Measurements from ENCODE around the gene TAF12.
"Not testable (repeated sequence)": the region's sequence is repeated elsewhere in the genome, so short reads cannot be mapped to it uniquely, and the experiment has no call there.

The TAF12 gene

GRCh38 chr1:28675924-28676257 lies 33.0 kb upstream of the TAF12 start:
- Histone ChIP-seq H3K79me2 (no peaks in the 10 kb centered on the region), H2AFZ (no peak overlapping the region), H3K9ac (no peak overlapping the region), H3K36me3 (ENCODE audit: control insufficient read depth, insufficient read depth, low read length) (no peaks in the 10 kb centered on the region), H3K27ac (no peak overlapping the region), H3K4me2 (ENCODE audit: low read length) (peak overlapping the region; percentile 14), H3K4me1 (no peaks in the 10 kb centered on the region), H3K4me3 (ENCODE audit: low read depth, low read length) (peak overlapping the region; percentile 40), H3K9me3 (ENCODE audit: control insufficient read depth, low read length) (no peaks in the 10 kb centered on the region), H3K27me3 (ENCODE audit: control insufficient read depth, insufficient read depth, low read length) (no peaks in the 10 kb centered on the region)
- no peak for TF ChIP-seq CTCF (IDR thresholded peaks at IDR 0.05)

GRCh38 chr1:28672971-28673370 lies 30.1 kb upstream of the TAF12 start:
- H3K4me2 ChIP-seq (ENCODE audit: low read length); H3K27ac ChIP-seq; H3K4me3 ChIP-seq (ENCODE audit: low read depth, low read length); H3K36me3 ChIP-seq (ENCODE audit: control insufficient read depth, insufficient read depth, low read length); H3K4me1 ChIP-seq; H2AFZ ChIP-seq; H3K27me3 ChIP-seq (ENCODE audit: control insufficient read depth, insufficient read depth, low read length); H3K79me2 ChIP-seq; H3K9ac ChIP-seq; H3K9me3 ChIP-seq (ENCODE audit: control insufficient read depth, low read length): not testable (repeated sequence)

GRCh38 chr1:28671254-28671780 lies 28.4 kb upstream of the TAF12 start:
- no peak overlapping the region for H3K27ac ChIP-seq
- no peak overlapping the region for H3K4me2 ChIP-seq (ENCODE audit: low read length)
- H3K4me1 ChIP-seq, result no peaks in the 10 kb centered on the region
- no peak overlapping the region for H3K4me3 ChIP-seq (ENCODE audit: low read depth, low read length)
- no peak overlapping the region for H2AFZ ChIP-seq
- H3K27me3 ChIP-seq (ENCODE audit: control insufficient read depth, insufficient read depth, low read length), result no peaks in the 10 kb centered on the region
- H3K9ac ChIP-seq, result no peak overlapping the region
- no peaks in the 10 kb centered on the region for H3K9me3 ChIP-seq (ENCODE audit: control insufficient read depth, low read length)
- H3K36me3 ChIP-seq (ENCODE audit: control insufficient read depth, insufficient read depth, low read length), result no peaks in the 10 kb centered on the region
- TF ChIP-seq CTCF (IDR thresholded peaks at IDR 0.05), result no peak
- H3K79me2 ChIP-seq, result peaks cover 2% of the 10 kb centered on the region

GRCh38 chr1:28668956-28669723 lies 26.3 kb upstream of the TAF12 start:
- Histone ChIP-seq H3K4me1 (no peaks in the 10 kb centered on the region), H2AFZ (peak overlapping the region; percentile 78), H3K27me3 (ENCODE audit: control insufficient read depth, insufficient read depth, low read length) (no peaks in the 10 kb centered on the region), H3K27ac (peak overlapping the region; percentile 90), H3K9ac (peak overlapping the region; percentile 67), H3K36me3 (ENCODE audit: control insufficient read depth, insufficient read depth, low read length) (no peaks in the 10 kb centered on the region), H3K9me3 (ENCODE audit: control insufficient read depth, low read length) (no peaks in the 10 kb centered on the region), H3K4me2 (ENCODE audit: low read length) (peak overlapping the region; percentile 99), H3K79me2 (peaks cover 2% of the 10 kb centered on the region), H3K4me3 (ENCODE audit: low read depth, low read length) (peak overlapping the region; percentile 94)
- no peak for TF ChIP-seq CTCF (IDR thresholded peaks at IDR 0.05)

GRCh38 chr1:28668191-28668955 lies 25.5 kb upstream of the TAF12 start, which contains the start of gene GMEB1:
Gene GMEB1 (plus strand): TSS chr1:28668784. CDS start chr1:28683613, 14,829 bp downstream.
- Histone ChIP-seq H3K9ac (peak within 1 kb of the TSS; percentile 87), H3K79me2 (peaks cover 2% of the 10 kb centered on the region), H3K9me3 (ENCODE audit: control insufficient read depth, low read length) (no peaks in the 10 kb centered on the region), H3K4me3 (ENCODE audit: low read depth, low read length) (peak within 1 kb of the TSS; percentile 94), H3K4me2 (ENCODE audit: low read length) (peak within 1 kb of the TSS; percentile 99), H2AFZ (peak within 1 kb of the TSS; percentile 98), H3K27ac (peak within 1 kb of the TSS; percentile 92), H3K4me1 (no peaks in the 10 kb centered on the region), H3K36me3 (ENCODE audit: control insufficient read depth, insufficient read depth, low read length) (no peaks in the 10 kb centered on the region), H3K27me3 (ENCODE audit: control insufficient read depth, insufficient read depth, low read length) (no peaks in the 10 kb centered on the region)
- TF ChIP-seq CTCF (IDR thresholded peaks at IDR 0.05), result no peak
